Cardiac fibroblast (primary cell): ENCODE measurements around the gene DENND4C.

ENCODE experiments used
- DNase-seq, 2 donors: peaks; one replicate each; pipeline versions ENCODE4 v3.0.0 to v3.0.0-alpha.2; 2010; ENCODE audit warnings: low read depth in 2 of 2
- H3K4me3 ChIP-seq, 2 donors: replicated peaks in 1 of 2; 1 replicate in 1 of 2; 2 replicates in 1 of 2; pipeline ENCODE4 v1.5.1; 2011; ENCODE audit warnings: low read depth in 2 of 2, low read length in 2 of 2, mild to moderate bottlenecking in 2 of 2, moderate library complexity in 1 of 2
- TF ChIP-seq, protein P1 (sequence below): IDR thresholded peaks from one replicate; pipeline ENCODE4 v1.5.1; 2011; ENCODE audit warnings: low read depth, mild to moderate bottlenecking, low read length, inconsistent platforms

Gene DENND4C

DNA sequence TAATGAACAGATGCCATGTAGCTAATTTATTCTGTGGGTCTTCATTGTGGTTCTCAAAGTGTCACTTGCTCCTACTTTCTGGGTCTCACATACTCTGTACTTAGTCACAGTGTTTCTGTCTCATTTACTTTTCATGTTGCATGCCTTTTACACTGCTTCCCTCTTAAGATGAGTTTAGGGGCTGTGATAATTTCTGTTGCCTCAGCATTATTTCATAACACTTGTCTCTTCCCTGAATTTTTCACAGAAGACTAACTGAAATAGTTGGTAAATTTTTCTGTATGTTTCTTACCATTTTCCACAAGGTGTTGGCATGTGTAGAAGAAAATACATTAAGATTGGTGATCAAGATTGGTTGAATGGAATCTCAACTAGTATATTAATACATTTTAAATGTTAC, 59.6 kb downstream of the DENND4C start:
- no peak for DNase-seq
- TF ChIP-seq, protein P1, sequence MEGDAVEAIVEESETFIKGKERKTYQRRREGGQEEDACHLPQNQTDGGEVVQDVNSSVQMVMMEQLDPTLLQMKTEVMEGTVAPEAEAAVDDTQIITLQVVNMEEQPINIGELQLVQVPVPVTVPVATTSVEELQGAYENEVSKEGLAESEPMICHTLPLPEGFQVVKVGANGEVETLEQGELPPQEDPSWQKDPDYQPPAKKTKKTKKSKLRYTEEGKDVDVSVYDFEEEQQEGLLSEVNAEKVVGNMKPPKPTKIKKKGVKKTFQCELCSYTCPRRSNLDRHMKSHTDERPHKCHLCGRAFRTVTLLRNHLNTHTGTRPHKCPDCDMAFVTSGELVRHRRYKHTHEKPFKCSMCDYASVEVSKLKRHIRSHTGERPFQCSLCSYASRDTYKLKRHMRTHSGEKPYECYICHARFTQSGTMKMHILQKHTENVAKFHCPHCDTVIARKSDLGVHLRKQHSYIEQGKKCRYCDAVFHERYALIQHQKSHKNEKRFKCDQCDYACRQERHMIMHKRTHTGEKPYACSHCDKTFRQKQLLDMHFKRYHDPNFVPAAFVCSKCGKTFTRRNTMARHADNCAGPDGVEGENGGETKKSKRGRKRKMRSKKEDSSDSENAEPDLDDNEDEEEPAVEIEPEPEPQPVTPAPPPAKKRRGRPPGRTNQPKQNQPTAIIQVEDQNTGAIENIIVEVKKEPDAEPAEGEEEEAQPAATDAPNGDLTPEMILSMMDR, result no peak
- no peak overlapping the region for H3K4me3 ChIP-seq

DNA sequence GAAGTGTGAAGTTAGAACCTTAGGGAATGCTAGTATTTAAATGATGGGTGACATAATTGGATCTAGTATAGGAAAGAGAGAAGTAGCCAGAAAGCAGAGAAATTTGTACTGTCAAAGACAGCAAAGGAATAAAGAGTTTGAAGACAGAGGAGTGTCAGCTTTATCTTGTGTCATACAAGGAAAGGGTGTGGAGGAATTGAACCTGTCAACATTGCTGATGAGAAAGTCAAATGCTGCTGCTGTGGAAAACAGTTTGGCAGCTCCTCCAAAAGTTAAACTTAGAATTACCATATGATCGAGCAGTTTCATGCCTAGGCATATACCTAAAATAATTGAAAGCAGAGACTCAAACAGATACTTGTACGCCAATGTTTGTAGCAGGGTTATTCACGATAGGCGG, 63.7 kb downstream of the DENND4C start:
- DNase-seq, result no peak
- TF ChIP-seq, protein P1, result no peak
- H3K4me3 ChIP-seq, result no peak overlapping the region

DNA sequence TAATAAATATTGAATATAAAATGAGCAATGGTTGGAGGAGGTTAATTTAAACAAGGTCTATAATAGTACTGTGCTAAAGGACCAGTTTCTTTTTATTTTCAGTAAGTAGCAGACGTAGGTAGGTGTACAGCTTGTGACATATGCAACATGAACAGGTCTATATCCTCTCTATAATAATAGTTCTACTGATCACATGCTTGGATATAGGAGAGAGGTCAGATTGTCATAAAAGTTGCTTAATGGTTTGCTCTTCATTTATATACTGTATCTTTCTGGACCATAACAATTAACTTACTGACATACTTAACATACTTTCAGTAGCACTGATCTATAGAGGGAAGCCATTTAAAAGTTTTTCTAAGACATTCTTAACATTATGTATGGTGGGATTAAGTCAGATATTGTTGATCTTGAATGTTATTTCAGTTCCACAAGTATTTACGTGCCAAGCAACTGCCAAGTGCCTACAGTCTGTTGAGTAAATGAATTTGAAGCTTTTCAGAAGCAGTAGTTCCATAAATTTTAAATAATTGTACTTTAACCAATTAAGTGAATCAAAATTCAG, 68.0 kb downstream of the DENND4C start:
- H3K4me3 ChIP-seq, result no peak overlapping the region
- DNase-seq, result no peak
- TF ChIP-seq, protein P1, result no peak

DNA sequence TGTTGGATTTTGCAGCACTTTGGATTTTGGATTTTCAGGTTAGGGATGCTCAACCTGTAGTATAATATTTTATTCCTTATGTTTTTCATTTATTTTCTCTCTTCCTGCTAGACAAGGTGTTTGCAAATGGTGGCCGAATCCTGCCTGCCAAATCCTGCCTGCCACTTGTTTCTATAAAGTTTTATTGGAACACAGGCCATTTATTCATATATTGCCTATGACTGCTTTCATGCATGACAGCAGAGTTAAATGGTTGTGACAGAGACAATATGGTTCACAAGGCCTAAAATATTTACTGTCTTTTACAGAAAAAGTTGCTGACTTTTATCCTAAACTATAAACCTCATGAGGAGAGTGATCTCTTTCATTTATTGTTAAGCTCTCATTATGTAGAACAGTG, 72.7 kb downstream of the DENND4C start:
- no peak overlapping the region for H3K4me3 ChIP-seq
- no peak for DNase-seq
- TF ChIP-seq, protein P1, result no peak

DNA sequence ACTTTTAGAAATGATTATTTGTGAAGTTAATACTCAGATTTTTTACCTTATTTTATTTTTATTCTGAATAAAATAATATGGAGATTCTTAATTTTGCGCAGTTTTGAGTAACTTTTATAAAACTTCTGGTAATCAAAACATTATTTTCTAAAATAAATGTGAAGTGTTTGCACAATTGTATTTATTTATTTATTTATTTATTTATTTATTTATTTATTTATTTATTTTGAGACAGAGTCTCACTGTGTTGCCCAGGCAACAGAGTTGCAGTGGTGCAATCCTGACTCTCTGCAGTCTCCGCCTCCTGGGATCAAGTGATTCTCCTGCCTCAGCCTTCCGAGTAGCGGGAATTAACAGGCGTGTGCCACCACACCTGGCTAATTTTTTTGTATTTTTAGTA, 76.1 kb downstream of the DENND4C start:
- H3K4me3 ChIP-seq, result no peak overlapping the region
- TF ChIP-seq, protein P1, result no peak
- no peak for DNase-seq

DNA sequence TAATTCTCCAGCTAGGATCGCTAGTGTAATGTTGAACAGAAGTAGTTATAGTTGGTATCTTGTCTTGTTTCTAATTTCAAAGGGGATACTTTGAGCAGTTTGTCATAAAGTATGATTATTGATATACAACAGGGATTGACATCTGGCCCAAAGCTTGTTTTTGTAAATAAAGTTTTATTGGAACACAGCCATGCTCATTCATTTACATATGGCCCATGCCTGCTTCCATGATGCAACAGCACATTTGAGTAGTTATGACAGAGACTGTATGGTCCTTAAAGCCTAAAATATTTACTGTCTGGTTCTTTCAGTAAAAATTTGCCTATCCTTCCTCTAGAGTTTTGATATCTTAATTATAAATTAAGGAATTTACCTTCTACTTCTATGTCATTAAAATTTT, 79.8 kb downstream of the DENND4C start:
- peak in 1 of 2 donors; percentile 7 for DNase-seq
- TF ChIP-seq, protein P1, result no peak
- no peak overlapping the region for H3K4me3 ChIP-seq

DNA sequence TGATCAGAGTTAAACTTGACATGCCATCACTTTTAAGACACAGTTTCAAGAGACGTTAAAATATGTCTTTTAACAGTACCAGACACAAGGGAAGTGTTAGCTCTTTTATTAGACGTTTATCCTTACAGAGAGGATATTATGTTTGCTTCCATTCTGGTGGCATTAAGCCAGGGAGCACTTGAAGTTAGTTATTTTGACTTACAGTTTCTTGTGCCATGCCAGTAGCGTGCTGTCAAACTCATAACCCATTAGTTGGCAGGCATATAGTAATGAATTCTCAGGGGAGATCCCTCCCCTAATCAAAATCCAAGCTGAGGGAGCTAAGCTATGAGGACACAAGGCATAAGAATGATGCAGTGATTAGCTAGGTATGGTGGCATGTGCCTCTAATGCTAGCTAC, 83.1 kb downstream of the DENND4C start:
- peak in 1 of 2 donors; percentile 1 for DNase-seq
- H3K4me3 ChIP-seq, result no peak overlapping the region
- TF ChIP-seq, protein P1, result no peak
